HG03558 (cell line): Measurements from ENCODE around the gene ZNF784.
A peak's percentile ranks its signal among the peaks of the same experiment; 100 is the strongest.

Source experiments
- ATAC-seq: cut with Tn5 transposase; IDR thresholded peaks from one replicate; pipeline ENCODE4 v1.9.1; 2021; ENCODE audit warnings: moderate number of reproducible peaks; ENCODE audit not compliant: unreplicated experiment; ENCODE audit errors: extremely low read depth

Gene ZNF784

DNA sequence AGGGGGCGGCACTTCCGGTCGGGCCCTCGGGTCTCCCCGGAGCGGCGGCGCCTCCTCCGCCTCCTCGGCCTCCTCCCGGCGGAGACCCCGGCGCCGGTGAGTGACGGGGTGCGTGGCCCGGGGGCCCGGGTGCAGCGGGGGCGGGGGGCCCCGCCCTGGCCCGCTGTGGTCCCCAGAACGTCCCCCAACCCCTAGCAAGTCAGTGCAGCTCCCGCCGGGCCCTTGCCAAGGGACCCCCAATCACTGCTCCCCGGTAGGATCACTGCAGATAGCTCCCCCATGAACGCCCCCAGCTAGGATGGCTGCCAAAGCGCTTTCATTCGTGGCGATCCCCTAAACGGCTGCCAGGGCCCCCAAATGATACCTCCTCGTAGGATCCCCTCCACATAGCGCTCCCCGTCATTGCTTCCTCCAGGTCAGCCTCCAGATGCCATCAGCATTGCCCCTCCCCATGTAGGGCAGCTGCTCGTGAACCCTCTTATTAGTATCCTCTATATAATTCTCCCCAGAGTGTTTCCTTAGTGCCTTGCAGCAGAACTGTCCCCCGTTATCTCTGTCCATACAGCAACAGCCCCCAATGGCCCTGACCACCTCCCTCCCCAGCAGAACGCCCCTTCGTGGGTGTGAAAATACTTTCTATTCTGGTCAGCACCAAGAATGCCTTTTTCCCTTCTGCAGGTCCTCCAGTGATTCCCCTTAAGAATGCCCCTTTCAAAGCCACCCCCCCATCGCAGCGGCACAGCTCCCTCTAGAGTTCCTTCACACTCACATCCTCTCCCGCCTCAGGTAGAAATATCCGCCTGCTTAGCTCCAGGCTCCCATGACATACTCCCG lies 18.5 kb downstream of the ZNF784 start, which contains the start of gene ZNF865:
Gene ZNF865, plus strand, starts transcription at position 11 of the 834 bp plus-strand sequence. CDS start 7,972 bp downstream, outside the sequence.
- no peak for ATAC-seq

DNA sequence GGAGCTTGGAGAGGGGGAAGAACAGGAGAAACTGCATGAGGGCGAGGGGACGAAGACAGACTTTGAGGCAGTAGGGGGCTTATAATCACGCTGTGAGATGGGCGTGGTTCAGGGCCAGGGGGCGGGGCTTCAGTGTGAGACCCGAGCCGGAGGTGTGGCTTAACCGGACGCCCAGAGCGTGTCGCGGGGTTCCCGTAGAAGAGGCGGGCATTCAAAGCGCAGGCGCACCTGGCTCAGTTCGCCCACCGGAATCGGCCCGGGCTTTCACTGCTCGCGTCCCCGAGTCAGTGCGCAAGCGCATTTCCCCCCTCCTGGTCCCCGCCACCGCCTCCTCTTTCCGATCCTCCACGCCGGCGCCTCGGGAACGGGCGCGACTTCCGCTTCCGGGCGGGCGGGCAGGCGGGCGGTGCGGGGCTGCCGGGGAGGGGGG lies 19.1 kb downstream of the ZNF784 start:
- ATAC-seq, result peak; percentile 30

DNA sequence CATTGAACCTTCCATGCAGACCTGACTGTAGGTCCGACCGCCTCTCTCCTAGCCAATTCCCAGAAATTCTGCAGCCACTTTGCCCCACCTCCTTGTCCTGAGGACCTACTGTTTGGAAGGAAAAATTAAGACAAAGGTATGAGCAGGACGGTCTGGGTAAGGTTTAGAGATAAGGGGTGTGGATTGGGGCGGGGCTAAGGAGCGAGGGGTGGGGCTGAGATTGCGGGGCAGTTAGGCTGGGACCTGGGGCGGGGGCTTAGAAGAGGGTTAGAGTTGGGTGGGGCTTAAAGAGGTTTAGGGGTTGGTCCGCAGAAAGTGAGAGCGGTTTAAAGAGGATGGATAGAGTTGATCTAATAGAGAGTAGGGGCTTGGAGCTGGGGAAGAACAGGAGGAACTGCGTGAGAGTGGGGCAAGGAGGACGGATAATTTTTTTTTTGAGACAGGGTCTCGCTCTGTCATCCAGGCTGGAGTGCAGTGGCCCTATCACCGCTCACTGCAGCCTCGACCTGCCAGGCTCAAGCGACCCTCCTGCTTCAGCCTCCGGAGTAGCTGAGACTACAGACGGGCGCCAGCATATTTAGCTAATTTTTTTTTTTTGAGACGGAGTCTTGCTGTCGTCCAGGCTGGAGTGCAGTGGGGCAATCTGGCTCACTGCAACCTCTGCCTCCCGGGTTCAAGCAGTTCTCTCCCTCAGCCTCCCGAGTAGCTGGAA lies 20.6 kb downstream of the ZNF784 start:
- ATAC-seq, result no peak

DNA sequence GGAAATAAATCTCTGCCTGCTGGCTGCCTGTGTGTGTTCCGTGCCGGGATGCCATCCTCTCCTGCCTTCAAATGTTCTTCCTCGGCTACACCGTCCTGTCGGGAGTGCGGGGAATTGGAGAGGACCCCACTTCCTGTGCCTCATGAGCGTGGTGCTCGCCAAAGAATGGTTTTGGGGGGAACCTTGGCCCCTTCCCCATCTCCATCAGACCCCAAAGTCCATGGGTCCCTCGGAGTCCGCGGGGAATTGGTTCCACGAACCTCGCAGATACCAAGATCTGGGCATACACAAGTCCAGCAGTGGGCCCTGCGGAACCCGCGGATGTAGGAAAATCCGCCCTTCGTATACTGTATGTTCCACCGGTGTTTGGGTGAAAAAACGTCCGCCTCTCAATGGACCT lies 21.3 kb downstream of the ZNF784 start:
- no peak for ATAC-seq

DNA sequence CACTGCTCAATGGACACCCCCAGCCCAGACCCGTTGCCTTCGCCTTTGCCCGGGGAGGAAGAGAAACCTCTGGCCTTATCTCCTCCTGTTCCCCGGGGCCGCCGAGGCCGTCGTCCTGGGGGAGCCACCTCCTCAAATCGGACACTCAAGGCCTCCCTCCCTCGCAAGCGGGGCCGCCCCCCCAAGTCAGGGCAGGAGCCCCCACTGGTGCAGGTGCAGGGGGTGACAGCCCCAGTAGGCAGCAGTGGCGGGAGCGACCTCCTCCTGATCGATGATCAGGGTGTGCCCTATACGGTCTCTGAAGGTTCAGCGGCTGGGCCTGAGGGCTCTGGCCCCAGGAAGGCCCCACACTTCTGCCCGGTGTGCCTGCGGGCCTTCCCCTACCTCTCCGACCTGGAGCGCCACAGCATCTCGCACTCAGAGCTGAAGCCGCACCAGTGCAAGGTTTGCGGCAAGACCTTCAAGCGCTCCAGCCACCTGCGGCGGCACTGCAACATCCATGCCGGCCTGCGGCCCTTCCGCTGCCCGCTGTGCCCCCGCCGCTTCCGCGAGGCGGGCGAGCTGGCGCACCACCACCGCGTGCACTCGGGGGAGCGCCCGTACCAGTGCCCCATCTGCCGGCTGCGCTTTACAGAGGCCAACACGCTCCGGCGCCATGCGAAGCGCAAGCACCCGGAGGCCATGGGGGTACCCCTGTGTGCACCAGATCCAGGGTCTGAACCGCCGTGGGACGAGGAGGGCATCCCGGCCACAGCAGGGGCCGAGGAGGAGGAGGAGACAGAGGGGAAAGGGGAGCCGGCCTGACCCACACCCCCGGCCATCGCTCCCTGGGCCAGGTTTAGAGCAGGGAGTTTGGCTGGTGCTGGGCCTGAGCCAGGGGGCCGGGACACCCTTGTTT lies 22.0 kb downstream of the ZNF784 start:
- ATAC-seq, result no peak

DNA sequence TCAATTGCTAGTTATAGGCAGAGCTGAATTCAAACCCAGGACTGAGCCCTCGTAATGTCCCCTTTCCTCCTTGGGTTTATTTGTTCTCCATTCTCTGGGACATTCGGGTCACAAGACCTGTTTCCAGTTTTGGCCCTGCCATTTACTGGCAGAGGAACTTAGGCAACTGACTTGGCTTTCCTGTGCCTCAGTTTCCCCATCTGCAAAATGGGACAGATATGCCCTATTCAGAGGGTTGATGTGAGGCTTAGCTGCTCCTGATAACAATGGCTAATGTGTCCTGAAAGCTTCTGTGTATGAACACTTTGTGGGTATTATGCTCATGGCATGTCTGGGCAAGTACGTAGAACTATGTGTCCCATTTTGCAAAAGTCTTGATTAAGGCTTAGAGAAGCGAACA lies 23.3 kb downstream of the ZNF784 start:
- ATAC-seq, result no peak

DNA sequence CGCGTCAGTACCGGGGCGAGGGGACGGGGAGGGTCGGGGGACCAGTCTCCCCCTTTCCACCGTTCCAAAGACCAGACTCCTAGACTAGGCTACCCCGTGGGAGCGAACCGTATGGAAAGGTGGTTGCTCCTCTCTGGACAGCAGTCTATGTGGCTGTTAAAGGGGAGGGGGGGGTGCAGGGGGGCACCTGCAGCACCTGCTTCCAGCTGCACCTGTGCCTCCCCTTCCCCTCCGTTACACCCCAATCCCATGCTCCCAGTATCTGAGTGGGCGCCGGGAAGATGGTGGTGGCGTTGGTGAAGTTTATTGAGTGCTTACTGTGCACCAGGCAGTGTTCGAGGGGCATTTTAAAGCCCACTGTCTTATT lies 23.7 kb downstream of the ZNF784 start:
- ATAC-seq, result no peak

DNA sequence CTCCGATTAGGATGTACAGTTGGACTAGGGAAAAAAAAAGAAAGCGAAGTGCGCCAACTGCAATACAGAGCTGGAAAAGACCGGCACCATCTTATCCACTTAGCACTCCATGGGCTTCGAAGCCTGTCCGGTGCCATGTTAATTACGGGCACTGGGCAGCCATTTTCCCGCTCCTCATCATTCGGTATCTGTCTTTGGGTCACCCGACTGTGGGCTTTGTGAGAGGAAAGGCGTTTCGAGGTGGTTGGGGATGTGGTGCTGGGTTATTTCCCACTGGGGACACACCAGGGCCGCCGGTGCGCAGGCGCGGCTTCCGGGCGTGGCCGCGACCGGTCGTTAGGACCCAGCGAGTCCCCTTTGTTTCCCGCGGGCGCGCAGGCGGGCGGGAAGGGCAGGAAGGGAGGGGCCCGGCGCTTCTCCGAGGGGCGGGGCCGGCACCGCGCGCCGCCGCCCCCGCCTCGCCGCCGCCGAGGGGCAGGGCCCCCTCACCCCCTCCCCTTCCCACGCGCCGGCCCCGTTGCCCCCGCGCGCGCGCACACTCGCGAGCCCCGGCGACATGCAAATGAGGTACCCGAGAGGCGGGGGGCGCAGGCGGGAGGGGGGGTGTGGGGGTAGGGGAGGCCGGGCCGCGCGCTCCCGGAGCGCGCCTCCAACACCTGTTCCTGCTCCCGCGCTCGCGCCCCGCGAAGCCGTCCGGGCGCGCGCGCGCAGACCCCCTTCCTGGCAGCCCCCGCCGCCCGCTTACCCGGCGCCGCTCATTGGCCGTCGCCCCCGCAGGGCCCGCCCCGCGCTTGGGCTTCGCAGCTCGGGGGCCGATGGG lies 24.3 kb downstream of the ZNF784 start, which contains the start of gene ZNF524:
Gene ZNF524, plus strand, starts transcription at position 447 of the 820 bp plus-strand sequence. CDS start 1,825 bp downstream, outside the sequence.
- peak; percentile 20 for ATAC-seq

DNA sequence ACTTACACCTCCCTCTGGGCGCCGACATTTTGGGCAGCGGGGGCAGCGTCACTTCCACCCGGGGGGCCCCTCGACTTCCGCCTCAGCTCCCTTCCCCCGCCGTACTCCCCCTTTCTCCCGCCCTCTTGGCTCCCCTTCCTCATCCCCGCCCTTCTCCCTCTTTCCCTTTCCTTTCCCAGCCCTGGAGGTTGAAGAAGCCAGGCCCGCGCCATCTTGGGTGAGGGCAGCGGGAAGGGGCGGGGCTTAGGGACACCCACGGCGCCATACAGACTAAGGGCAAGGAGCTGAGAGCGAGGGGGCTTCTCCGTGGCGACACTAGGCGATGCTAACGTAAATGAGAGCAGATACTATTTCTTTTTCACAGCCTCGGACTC lies 24.9 kb downstream of the ZNF784 start, which contains the start of gene FIZ1:
Gene FIZ1, minus strand, starts transcription at position 50 of the 374 bp plus-strand sequence. CDS start 1,652 bp downstream, outside the sequence.
- ATAC-seq, result peak; percentile 24

DNA sequence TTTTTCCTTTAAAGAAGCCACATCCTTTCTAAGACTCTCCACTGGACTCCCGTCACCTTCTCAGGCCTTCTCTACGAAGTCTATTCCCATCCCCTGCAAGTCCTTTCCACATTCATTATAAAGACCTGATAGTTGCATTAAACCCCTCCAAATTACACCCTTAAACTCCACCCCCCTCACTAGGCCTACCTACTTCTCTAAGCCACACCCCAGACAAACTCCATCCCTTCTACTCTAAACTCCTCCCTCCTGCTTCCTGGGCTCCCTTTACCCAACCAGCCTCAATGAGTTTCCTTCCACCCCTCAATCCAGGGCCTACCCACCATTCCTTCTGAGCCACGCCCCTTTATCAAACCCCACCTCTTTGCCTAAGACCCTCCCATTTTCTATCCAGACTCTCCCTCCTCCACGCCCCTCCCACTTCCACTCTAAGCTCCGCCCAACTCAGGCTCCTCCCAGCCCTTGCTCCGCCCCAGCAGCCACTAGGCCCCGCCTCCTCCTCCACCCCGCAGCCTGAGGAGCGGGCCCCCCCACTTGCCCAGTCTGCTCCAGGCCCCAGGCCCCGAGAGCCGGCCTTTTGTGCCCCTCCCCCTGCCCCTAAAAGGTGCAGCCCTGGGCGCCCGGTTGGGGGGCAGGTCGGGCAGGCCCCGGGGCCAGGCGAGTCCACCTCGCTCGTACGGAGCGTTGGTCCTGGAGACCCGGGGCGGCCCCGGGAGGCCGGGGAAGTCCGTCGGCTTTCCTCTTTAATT lies 25.5 kb downstream of the ZNF784 start:
- peak; percentile 19 for ATAC-seq

DNA sequence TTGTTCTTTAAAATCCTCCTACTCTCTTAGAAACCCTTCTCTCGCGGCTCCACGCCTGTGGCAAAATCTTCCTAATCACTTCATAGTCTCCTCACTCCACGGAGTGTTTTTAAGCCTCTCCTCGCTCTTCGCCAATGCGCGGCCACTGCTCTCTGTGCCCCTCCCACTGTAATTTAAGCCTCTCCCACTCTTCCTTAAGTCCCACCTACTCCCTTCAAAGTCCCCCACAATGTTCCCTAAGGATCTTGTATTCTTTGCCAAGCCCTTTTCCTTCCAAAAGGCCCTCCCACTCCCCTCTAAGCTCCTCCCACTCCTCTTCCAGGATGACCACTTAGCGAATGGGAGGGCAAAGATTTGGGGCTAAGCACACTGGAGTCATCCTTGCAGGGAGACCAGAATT lies 26.3 kb downstream of the ZNF784 start:
- no peak for ATAC-seq

DNA sequence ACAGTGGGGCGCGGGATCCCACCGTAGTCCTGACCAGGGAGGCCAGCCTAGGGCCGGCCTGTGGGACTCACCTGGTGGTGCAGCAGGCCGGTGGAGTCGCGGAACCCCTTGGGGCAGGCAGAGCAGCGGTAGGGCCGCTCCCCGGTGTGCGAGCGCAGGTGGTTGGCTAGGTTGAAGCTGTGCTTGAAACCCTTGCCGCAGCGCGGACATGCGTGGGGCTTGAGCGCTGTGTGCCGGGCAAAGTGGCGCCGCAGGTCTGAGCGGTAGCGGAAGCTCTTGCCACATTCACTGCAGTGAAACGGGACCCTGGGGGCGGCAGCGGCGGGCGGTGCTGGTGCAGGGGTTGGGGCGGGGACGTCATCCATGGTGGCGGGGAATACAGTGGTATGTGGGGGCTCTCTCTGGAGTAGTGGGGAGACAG lies 26.9 kb downstream of the ZNF784 start:
- ATAC-seq, result no peak

DNA sequence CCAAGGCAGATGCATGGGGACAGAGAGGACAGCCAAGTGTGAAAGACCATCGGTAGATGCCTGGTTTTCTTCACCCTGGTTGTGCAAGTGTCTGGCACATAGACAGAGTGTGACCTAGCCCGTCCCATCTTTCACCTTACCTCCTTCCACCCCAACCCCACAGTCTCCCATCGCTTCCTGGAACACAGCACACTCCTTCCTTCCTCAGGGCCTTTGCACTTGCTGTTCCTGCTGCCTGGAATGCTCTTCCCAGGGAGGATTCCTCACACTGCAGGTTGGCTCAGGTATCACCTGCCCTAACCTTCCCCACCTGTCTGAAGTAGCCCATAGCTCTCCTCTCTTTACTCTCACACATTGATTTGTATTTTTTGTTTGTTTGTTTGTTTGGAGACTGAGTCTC lies 28.1 kb downstream of the ZNF784 start:
- no peak for ATAC-seq

DNA sequence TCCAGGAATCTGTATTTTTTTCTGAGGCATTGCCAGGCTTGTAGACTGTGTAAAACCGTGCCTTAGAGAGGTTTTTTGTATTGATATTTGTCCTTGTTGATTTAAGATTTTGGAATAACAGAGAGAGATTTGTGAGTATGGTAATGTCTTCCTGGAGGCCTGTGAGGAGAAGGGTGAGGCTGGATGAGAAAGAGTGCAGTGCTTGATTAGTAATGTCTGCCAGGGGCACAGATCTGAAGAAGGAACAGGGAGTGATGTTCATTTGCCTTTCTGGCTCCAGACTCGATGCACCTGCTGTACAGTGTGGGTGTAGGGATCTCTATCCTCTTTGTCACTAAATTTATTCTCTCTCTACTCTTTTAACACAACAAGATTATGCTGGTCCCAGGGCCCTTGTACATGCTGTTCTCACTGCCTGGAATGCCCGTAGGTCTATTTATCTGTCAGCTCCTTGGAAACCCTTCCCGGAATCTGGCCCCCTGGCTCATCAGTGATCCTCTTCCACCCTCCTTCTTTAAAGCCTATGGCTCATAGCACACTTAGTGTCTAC lies 29.3 kb downstream of the ZNF784 start:
- ATAC-seq, result no peak

DNA sequence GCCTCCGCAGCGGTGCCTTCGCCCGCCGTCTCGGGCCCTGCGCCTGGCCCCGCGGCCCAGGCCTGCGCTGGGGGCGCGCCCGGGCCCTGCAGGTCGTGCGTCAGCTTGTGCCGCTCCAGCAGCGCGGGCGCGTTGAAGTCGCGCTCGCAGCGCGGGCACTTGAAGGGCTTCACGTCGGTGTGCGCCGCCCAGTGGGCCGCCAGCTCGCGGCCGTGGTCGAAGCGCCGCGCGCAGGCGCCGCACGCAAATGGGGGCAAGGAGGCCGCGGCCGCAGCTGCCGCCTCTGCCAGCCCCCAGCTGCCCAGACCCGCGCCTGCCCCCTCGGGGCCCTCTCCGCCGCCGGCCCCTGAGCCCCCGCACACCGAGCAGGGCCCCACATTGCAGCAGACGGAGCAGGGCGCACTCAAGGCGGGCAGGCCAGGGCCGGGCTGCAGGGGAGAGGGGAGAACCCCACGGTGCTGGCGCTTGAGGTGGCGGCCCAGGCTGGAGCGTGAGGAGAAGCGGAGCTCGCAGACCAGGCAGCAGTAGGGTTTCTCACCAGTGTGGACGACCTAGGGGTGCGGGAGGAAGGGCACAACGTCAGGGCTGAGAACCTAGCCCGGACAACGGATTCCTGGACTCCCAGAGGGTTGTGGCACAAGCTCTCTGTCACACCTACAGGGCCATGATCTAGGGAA lies 31.1 kb downstream of the ZNF784 start:
- ATAC-seq, result no peak

DNA sequence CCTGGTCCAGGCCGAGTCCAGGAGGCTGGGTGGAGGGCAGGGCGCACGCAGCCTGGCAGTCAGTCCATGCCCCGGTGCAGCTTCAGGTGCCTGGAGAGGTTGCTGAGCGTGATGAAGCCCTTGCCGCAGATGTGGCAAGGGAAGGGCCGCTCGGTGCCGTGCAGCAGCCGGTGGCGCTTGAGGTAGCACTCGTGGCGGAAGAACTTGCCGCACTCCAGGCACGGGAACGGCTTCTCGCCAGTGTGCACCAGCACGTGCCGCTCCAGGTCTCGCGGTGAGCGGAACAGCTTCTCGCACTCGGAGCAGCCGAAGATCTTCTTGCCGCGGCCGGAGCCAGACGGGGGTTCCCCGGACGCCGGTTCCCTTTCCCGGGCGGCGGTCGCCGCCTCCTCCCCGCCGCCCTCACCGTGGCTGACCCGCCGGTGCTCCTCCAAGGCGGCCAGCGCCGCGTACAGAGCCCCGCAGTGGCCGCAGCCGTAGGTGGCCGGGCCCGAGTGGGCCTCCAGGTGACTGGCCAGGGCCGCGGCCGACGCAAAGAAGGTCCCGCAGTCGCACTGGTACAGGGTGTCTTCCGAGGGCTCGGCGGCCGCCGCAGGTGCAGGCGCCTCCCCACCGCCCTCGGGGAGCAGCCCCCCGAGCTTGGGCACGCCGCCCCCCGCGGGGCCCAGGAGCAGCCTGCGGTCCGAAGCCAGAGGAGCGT lies 31.8 kb downstream of the ZNF784 start:
- no peak for ATAC-seq

DNA sequence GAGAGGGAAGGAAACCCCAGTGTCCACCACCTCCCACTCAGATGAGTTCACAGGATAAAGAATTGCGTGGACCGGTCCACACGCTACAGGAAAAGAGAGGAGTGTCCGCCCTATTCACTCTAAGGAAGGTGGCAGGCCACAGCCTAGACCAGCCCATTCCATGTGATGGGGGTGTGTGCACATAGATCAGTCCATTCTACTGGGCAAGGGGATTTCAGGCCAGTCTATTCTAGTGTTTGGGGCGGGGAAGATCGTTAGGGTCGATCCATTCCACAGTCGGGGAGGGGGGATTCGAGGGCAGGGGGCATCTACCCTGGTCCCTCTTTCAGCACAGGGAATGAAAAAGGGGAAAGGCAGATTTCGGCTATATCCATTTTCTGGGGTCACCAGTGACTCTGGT lies 32.8 kb downstream of the ZNF784 start:
- ATAC-seq, result no peak
